T-helper 1 cell treated with Interleukin-12 subunit alpha and Interleukin-12 subunit beta and Interleukin-4 antibody, amounts not matched to agents 30 μg/mL and 1 μg/mL, for 36 hours (primary cell): ENCODE measurements around the gene EPB42.

Experiments
- H3K27ac Mint-ChIP-seq: one replicate; pipeline ENCODE4 v1.8.0; 2021; ENCODE audit warnings: mild to moderate bottlenecking, mixed read lengths
- H3K27me3 Mint-ChIP-seq: one replicate; pipeline ENCODE4 v1.8.0; 2021; ENCODE audit warnings: low read depth, mixed read lengths
- H3K36me3 Mint-ChIP-seq: one replicate; pipeline ENCODE4 v1.8.0; 2021; ENCODE audit warnings: low read depth, mixed read lengths
- H3K4me1 Mint-ChIP-seq: one replicate; pipeline ENCODE4 v1.8.0; 2021; ENCODE audit warnings: low read depth, mixed read lengths
- H3K4me3 Mint-ChIP-seq: one replicate; pipeline ENCODE4 v1.8.0; 2021; ENCODE audit warnings: mild to moderate bottlenecking, moderate library complexity, mixed read lengths
- H3K9me3 Mint-ChIP-seq: one replicate; pipeline ENCODE4 v1.8.0; 2021; ENCODE audit warnings: mixed read lengths

EPB42 gene

GRCh38 chr15:43165801-43166325 lies 55.0 kb downstream of the EPB42 start:
- no peaks in the 10 kb centered on the region for H3K9me3 Mint-ChIP-seq
- H3K27me3 Mint-ChIP-seq, result no peaks in the 10 kb centered on the region
- peaks cover 6% of the 10 kb centered on the region for H3K4me1 Mint-ChIP-seq
- no peak overlapping the region for H3K4me3 Mint-ChIP-seq
- H3K36me3 Mint-ChIP-seq, result peaks cover 29% of the 10 kb centered on the region
- H3K27ac Mint-ChIP-seq, result no peak overlapping the region

DNA sequence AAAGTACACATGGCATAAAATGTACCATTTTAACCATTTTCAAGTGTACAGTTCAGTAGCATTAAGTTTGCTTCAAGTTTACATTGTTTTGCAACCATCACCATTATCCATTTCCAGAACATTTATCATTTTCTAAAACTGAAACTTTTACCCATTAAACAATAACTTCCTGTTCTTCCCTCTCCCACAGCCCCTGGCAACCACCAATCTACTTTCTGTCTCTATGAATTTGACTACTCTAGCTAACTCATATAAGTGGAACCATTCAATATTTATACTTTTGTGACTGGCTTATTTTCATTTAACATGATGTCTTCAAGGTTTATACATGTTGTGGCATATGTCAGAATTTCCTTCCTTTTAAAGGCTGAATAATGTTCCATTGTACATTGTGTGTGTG lies 67.5 kb downstream of the EPB42 start:
- Mint-ChIP-seq H3K27ac (no peak overlapping the region), H3K27me3 (no peaks in the 10 kb centered on the region), H3K9me3 (no peaks in the 10 kb centered on the region), H3K4me3 (no peak overlapping the region), H3K36me3 (peaks cover 45% of the 10 kb centered on the region), H3K4me1 (peaks cover 19% of the 10 kb centered on the region)

- Mint-ChIP-seq H3K4me1 (peaks cover 14% of the 10 kb centered on the region), H3K4me3 (peak overlapping the region; percentile 56), H3K27ac (peak overlapping the region; percentile 15), H3K9me3 (no peaks in the 10 kb centered on the region), H3K27me3 (no peaks in the 10 kb centered on the region), H3K36me3 (peaks cover 39% of the 10 kb centered on the region)
These were observed 69.1 kb downstream of the EPB42 start for GRCh38 chr15:43151688-43152087.

- H3K36me3 Mint-ChIP-seq, result peaks cover 38% of the 10 kb centered on the region
- H3K4me1 Mint-ChIP-seq, result peaks cover 13% of the 10 kb centered on the region
- H3K27ac Mint-ChIP-seq, result no peak overlapping the region
- H3K27me3 Mint-ChIP-seq, result no peaks in the 10 kb centered on the region
- no peaks in the 10 kb centered on the region for H3K9me3 Mint-ChIP-seq
- no peak overlapping the region for H3K4me3 Mint-ChIP-seq
These were observed 70.5 kb downstream of the EPB42 start for GRCh38 chr15:43150191-43150929.
